Dermis lymphatic vessel endothelial cell (primary cell): ENCODE results near the gene TARM1. TPM values are rescaled to one million over a fixed set of nuclear protein-coding genes. Genes with fewer than 3 reads are reported as not detected.

Experiments used
- total RNA-seq: library from RNA; depleted of rRNA; stranded (reverse); fragments of >200 nt; gene quantifications from 2 replicates; pipeline ENCODE4 v1.2.1, GENCODE V29; 2014

Gene TARM1
- total RNA-seq = not detected in 2 replicates

DNA sequence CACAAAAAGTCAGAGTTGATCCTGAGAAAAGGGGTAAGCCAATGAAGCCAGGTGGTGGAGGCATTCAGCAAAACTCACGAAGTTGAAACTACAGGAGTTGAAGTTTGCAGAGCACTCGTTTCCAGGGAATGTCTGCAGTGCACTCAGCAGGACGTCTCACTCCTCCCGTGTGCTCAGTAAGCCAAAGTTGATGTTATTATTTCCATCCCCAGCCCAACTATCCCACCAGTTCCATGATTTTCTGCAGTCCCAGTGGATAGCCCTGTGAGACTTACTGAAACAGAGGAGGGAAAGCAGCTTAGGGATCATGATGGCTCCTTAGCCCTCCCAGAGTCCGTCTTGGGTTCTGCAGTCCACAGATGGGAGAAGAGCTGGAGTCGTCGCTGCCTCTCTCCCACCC, at the start of gene TARM1:
Gene TARM1, minus strand, starts transcription at position 334 of the 400 bp plus-strand sequence. Its CDS starts 25 bp downstream, at position 309.

DNA sequence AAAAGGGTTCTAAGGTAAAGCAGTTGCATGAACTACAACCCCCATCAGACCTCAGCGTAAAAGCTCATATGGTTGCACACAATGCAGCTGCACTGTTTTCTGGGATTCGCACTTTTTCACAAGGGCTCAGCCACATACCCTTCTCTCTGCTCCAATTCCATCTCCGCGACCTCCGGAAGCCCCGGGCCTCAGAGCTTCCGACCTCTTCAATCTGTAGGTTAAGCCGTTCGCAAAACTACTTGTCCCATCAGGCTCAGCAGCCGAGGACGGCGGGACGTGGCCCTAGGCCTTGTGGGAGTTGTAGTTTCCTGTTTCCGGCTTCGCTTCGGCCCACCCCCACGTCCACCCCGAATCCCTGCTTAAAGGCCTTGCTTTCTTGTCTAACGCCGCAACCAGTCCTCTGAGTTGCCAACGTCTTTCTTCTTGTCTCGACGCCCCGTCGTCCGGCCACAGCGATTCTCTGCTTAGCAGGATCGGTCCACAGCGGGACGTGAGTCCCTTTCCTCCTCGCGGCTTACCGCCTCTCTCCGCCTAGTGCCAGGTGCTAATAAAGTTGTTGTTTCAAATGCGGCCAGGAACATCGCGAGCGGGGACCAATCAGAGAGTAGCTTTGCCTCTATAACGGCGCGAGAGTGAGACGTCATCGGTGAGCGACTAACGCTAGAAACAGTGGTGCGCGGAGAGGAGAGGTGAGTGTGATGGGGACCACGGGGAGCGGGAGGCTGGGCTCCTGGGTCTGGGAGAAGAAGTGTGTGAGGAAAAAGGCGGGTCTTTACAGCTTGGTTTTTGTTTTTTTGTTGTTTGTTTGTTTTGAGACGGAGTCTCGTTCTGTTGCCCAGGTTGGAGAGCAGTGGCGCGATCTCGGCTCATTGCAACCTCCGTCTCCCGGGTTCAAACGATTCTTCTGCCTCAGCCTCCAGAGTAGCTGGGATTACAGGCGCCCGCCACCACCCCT, 34.2 kb upstream of the TARM1 start, which contains the start of the genes PRPF31 and TFPT:
Gene PRPF31, plus strand, starts transcription at position 646 of the 955 bp plus-strand sequence. CDS start 2,525 bp downstream, outside the sequence.
Gene TFPT, minus strand, starts transcription at position 549 of the 955 bp plus-strand sequence. Its CDS starts 388 bp downstream, at position 161.

DNA sequence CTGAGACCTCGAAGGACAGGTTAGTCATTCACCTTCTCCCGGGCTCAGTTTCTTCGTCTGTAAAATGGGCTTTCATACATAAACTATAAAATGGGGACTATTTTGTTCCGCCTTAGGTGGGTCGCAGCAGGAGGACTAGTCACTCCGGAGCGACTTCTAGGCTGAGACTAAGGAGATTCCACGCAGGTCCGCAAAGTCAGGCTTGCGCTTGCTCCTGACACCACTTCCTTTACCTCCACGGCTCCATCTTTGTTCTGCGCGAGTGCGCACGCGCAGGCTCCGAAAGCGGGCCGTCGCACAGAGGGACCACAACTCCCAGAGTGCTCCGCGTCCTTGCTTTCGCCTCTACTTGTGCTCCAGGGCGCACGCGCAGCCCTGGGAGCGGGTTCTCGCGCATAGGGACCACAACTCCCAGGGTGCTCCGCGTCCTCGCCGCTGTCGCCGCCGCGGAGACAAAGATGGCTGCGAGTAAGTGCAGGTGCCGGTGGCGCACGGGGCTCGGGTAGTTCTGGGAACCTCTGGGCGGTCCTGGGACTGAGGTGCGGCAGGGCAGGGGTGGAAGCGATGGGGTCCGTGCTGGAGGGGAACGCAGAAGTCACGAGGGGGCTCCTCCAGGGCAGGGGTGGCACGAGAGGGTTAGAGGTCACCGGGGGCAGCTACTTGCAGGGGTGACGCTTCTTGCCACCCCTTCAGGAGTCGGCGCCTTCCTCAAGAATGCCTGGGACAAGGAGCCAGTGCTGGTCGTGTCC, 21.4 kb upstream of the TARM1 start, which contains the start of gene NDUFA3:
Gene NDUFA3, plus strand, starts transcription at position 435 of the 749 bp plus-strand sequence. Its CDS starts 24 bp downstream, at position 459.

DNA sequence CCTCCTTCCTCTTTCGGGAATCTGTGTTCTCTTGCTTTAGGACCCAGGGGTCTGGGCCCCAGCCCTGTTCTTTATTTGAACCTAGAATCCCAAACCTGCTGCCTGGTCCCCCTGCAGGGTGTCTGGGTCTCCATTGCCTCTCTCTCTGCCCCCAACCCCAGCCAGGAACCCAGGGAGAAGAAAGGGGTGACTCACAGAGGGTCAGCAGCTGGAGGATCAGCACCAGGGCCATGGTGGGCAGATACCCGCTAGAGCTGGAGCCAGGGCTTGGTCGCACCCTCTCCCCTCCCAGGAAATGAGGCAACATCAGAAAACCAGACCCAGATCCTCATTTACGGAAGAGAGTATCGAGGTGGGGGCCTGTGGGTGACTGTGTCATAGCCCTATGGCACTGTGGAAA, 19.4 kb upstream of the TARM1 start, which contains the start of gene OSCAR:
Gene OSCAR, minus strand, starts transcription at position 243 of the 400 bp plus-strand sequence. Its CDS starts 11 bp downstream, at position 232.

DNA sequence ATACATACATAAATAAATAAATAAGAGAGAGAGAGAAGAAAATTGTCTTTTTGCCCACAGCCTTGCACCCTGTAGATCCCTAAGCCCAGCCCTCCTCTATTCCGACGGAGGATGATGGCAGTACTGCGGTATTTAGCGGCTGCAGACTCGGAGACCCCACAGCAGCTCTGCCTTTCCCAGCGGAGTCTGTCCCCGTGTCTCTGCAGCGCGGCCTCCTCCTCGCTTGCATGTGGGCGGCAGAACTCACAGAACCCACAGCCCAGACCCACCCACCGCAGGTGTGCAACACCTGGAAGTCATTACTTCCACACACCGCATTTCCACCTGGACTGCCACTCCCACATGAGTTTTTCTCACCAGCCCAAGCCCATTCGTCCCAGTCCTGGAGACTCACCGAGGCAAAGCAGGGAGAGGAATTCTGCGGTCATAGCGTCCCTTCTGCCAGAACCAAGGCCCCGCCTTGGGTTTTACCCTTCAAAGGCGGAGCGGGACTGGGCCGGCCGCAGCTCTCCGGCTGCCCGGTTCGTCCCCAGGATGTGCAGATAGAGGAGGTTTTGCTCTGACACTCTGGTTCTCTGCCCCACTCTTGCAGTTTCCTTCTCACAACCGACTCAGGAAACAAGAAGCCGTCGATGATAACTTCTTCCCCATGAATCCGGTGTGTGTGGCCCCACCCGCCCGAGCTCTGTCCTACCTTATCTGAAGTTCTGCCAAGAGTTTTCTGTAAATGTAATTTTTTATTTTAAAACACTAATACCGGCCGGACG, 17.6 kb downstream of the TARM1 start, which contains the start of gene VSTM1:
Gene VSTM1, minus strand, starts transcription at position 548 of the 767 bp plus-strand sequence. Its CDS starts 120 bp downstream, at position 428.

Other genes starting within 250 kb of the TARM1 start
- gene MYADM, start 213.5 kb downstream of the TARM1 start, total RNA-seq = 6.0 and 11.6 TPM in 2 replicates
- not detected in 2 replicates for gene PRKCG, start 199.2 kb downstream of the TARM1 start, total RNA-seq
- gene CACNG7, start 172.1 kb downstream of the TARM1 start, total RNA-seq = not detected in 2 replicates
- gene CACNG8, start 118.4 kb downstream of the TARM1 start, total RNA-seq = under 0.01 and 0.17 TPM in 2 replicates
- gene CACNG6, start 89.7 kb downstream of the TARM1 start, total RNA-seq = 0.54 and 0.69 TPM in 2 replicates
- not detected in 2 replicates for gene VSTM1, start 17.5 kb downstream of the TARM1 start, total RNA-seq
- not detected in 2 replicates for gene OSCAR, start 19.4 kb upstream of the TARM1 start, total RNA-seq
- gene NDUFA3, start 21.5 kb upstream of the TARM1 start, total RNA-seq = 14.5 and 18.1 TPM in 2 replicates
- 18.8 and 21.1 TPM in 2 replicates for gene TFPT, start 34.3 kb upstream of the TARM1 start, total RNA-seq
- 48.8 and 54.8 TPM in 2 replicates for gene PRPF31, start 34.4 kb upstream of the TARM1 start, total RNA-seq
- gene CNOT3, start 56.4 kb upstream of the TARM1 start, total RNA-seq = 5.7 and 9.2 TPM in 2 replicates
- gene LENG1, start 78.4 kb upstream of the TARM1 start, total RNA-seq = 4.9 and 5.7 TPM in 2 replicates
- gene TMC4, start 91.8 kb upstream of the TARM1 start, total RNA-seq = 0.34 and 0.54 TPM in 2 replicates
- gene MBOAT7, start 108.2 kb upstream of the TARM1 start, total RNA-seq = 6.6 and 8.7 TPM in 2 replicates
- 40.1 and 41.5 TPM in 2 replicates for gene TSEN34, start 109.9 kb upstream of the TARM1 start, total RNA-seq
- gene RPS9, start 119.5 kb upstream of the TARM1 start, total RNA-seq = 3,120 and 3,598 TPM in 2 replicates
- not detected in 2 replicates for gene LILRB3, start 141.6 kb upstream of the TARM1 start, total RNA-seq
- gene LILRA6, start 161.4 kb upstream of the TARM1 start, total RNA-seq = not detected in 2 replicates
- gene LILRB5, start 175.9 kb upstream of the TARM1 start, total RNA-seq = not detected in 2 replicates
- gene LILRB2, start 199.7 kb upstream of the TARM1 start, total RNA-seq = not detected in 2 replicates
- not detected in 2 replicates for gene LILRA5, start 231.8 kb upstream of the TARM1 start, total RNA-seq